Activated naive CD8-positive, alpha-beta T cell (primary cell): ENCODE measurements around the gene KLHDC7B.

Source experiments
- H3K27ac Mint-ChIP-seq: one replicate; pipeline ENCODE4 v1.8.0; 2021; ENCODE audit warnings: mixed read lengths
- H3K27me3 Mint-ChIP-seq: one replicate; pipeline ENCODE4 v1.8.0; 2021; ENCODE audit warnings: mixed read lengths
- H3K36me3 Mint-ChIP-seq: one replicate; pipeline ENCODE4 v1.8.0; 2021; ENCODE audit warnings: mixed read lengths
- H3K4me1 Mint-ChIP-seq: one replicate; pipeline ENCODE4 v1.8.0; 2021; ENCODE audit warnings: low read depth, mixed read lengths
- H3K4me3 Mint-ChIP-seq: one replicate; pipeline ENCODE4 v1.8.0; 2021; ENCODE audit warnings: mild to moderate bottlenecking, mixed read lengths
- H3K9me3 Mint-ChIP-seq: one replicate; pipeline ENCODE4 v1.8.0; 2021; ENCODE audit warnings: low read depth, mixed read lengths

KLHDC7B gene

DNA sequence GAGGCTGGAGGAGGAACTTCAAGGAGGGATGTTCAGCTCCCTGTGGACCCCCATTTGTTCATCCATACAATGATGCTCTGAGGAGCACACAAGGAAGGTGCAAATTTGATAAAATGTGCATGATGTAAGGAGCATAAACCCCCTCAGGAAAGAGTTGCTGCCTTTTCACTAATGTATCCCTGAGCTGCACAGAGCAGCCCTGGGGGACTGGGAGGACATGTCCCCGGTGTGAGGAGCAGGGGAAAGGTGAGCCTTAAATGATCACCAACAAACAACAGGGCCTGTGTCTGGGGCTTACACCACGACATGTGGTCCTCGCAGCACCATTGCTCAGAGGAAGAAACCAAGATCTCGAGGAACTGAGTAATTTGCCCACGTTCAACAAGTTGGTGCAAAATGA is 51.4 kb downstream of the KLHDC7B start:
- Mint-ChIP-seq H3K4me3 (no peak overlapping the region), H3K9me3 (no peaks in the 10 kb centered on the region), H3K27ac (no peak overlapping the region), H3K36me3 (peaks cover 8% of the 10 kb centered on the region), H3K4me1 (peaks cover 9% of the 10 kb centered on the region), H3K27me3 (peaks cover 11% of the 10 kb centered on the region)

DNA sequence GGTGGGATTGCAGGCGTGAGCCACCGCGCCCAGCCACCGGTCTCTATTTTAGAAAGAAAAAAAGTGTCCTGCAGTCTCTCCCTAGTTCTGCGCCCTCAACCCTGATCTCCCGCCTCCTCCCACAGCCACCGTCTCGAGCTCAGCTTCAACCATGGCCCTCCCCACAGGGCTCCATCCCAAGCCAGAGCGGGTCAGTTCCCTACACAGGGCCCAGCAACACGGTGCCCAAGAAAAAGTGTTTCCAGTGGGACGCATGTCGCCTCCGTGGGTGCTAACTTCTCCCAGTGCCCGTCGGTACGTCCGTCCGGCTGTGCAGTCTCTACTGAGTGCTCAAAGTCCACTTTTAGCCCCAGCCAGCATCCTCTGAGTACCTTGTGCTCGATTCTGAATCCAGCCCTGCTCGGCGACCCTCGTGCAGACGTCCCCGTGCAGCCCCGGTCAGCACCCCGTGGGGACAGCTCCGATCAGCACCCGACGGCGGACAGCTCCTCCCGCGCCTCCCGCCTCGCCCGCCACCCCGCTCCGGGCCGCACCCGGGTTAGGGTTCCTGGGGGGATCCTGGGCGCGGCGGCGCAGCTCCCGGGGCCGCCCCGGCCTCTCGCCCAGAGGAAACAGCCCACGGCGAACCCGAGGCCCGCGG is 54.2 kb downstream of the KLHDC7B start:
- Mint-ChIP-seq H3K27me3 (peaks cover 19% of the 10 kb centered on the region), H3K36me3 (peaks cover 8% of the 10 kb centered on the region), H3K4me3 (peak overlapping the region; percentile 74), H3K4me1 (peaks cover 15% of the 10 kb centered on the region), H3K27ac (no peak overlapping the region), H3K9me3 (no peaks in the 10 kb centered on the region)

- Mint-ChIP-seq H3K9me3 (no peaks in the 10 kb centered on the region), H3K4me1 (peaks cover 15% of the 10 kb centered on the region), H3K27me3 (peaks cover 19% of the 10 kb centered on the region), H3K27ac (no peak within 1 kb of the TSS), H3K36me3 (peaks cover 8% of the 10 kb centered on the region), H3K4me3 (peak within 1 kb of the TSS; percentile 77)
These were observed 54.8 kb downstream of the KLHDC7B start, which contains the start of gene MAPK8IP2 for GRCh38 chr22:50600538-50600937. MAPK8IP2 (plus strand) TSS chr22:50600793; CDS start chr22:50600819, 26 bp downstream.
